Germinal center (tissue), 1 donor: ENCODE data around the gene NPM1.
"Not testable (repeated sequence)": the region's sequence is repeated elsewhere in the genome, so short reads cannot be mapped to it uniquely, and the experiment has no call there.

Source experiments
- DNase-seq: peaks from one replicate; pipeline ENCODE4 v3.0.0; 2012; ENCODE audit warnings: mixed read lengths, low spot score

Gene NPM1

GRCh38 chr5:171387345-171387969 lies at the start of gene NPM1:
TSS of gene NPM1 (plus strand) at chr5:171387849. CDS start at chr5:171387949, 100 bp downstream.
- peak; percentile 100 for DNase-seq

- no peak for DNase-seq
Measured at GRCh38 chr5:171340042-171340441, 47.6 kb upstream of the NPM1 start.

GRCh38 chr5:171340491-171340890 lies 47.2 kb upstream of the NPM1 start:
- DNase-seq, result no peak

GRCh38 chr5:171342362-171343111 lies 45.1 kb upstream of the NPM1 start:
- peak; percentile 17 for DNase-seq

GRCh38 chr5:171344936-171345608 lies 42.6 kb upstream of the NPM1 start:
- no peak for DNase-seq

- DNase-seq, result no peak
Measured at GRCh38 chr5:171351536-171352073, 36.0 kb upstream of the NPM1 start.

- DNase-seq, result no peak
Measured at GRCh38 chr5:171355302-171355724, 32.3 kb upstream of the NPM1 start.

GRCh38 chr5:171357843-171358242 lies 29.8 kb upstream of the NPM1 start:
- DNase-seq, result no peak

GRCh38 chr5:171361151-171361550 lies 26.5 kb upstream of the NPM1 start:
- DNase-seq, result not testable (repeated sequence)

GRCh38 chr5:171363249-171363648 lies 24.4 kb upstream of the NPM1 start:
- not testable (repeated sequence) for DNase-seq

- no peak for DNase-seq
Measured at GRCh38 chr5:171363846-171364245, 23.8 kb upstream of the NPM1 start.

GRCh38 chr5:171365351-171365750 lies 22.3 kb upstream of the NPM1 start:
- DNase-seq, result peak; percentile 33

GRCh38 chr5:171366645-171367044 lies 21.0 kb upstream of the NPM1 start:
- no peak for DNase-seq

GRCh38 chr5:171367424-171368370 lies 20.0 kb upstream of the NPM1 start:
- DNase-seq, result no peak

GRCh38 chr5:171369056-171369455 lies 18.6 kb upstream of the NPM1 start:
- DNase-seq, result no peak

- DNase-seq, result no peak
Measured at GRCh38 chr5:171369898-171370297, 17.8 kb upstream of the NPM1 start.

GRCh38 chr5:171370881-171371280 lies 16.8 kb upstream of the NPM1 start:
- DNase-seq, result not testable (repeated sequence)

- DNase-seq, result no peak
Measured at GRCh38 chr5:171371326-171371725, 16.3 kb upstream of the NPM1 start.

- DNase-seq, result no peak
Measured at GRCh38 chr5:171379961-171380360, 7.7 kb upstream of the NPM1 start.

- DNase-seq, result not testable (repeated sequence)
Measured at GRCh38 chr5:171384416-171384815, 3.2 kb upstream of the NPM1 start.

GRCh38 chr5:171384999-171385398 lies 2.6 kb upstream of the NPM1 start:
- DNase-seq, result not testable (repeated sequence)
